Inferior parietal cortex (tissue), 1 donor: ENCODE measurements around the gene BPIFB4.
"Not testable (repeated sequence)": the region's sequence is repeated elsewhere in the genome, so short reads cannot be mapped to it uniquely, and the experiment has no call there.

Experiments
- DNase-seq: peaks from one replicate; pipeline ENCODE4 v3.0.0-alpha.2; 2016; ENCODE audit errors: extremely low spot score

The BPIFB4 gene

DNA sequence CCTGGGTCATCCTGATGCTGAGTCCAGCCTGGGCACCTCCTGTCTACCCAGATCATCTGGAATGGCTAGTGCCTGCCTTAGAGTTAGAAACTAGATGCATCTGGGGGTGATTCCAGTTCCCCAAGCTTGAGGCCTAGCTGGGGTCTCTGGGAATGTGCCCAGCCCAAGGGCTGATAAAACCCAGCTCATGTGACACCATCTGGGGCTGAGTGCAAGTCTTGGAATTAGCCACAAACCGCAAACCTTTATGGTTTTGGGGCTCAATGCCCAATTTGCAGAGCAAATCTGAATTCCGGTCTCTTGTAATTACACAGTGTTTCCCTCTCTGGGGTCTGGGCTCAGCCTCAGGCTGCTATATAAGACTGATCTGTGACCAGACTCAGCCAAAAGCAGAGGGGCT, at the start of gene BPIFB4:
TSS of gene BPIFB4 (plus strand) at position 385 of the 400 bp plus-strand sequence. CDS start 1,884 bp downstream, outside the sequence.
- DNase-seq: no peak

DNA sequence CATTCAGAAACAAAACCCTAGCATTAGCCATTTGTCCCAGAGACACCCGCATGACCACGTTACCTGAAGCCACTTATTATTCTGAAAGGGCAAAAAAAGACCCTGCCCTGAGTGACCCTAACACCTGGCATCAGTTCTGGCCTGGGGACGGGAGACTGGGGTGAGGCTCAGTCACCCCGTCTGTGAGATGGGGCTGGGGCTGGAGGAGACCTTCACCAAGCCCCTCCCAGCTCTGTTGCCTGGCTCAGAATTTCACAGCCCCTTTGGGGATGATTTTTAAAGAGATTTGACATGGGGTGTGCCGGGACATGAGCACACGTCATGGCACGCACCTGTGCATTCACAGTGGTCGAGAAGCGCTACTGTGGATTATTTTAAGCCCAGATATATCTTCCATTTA, 49.4 kb upstream of the BPIFB4 start:
- no peak for DNase-seq

GRCh38 chr20:33030569-33030968, 48.9 kb upstream of the BPIFB4 start:
- DNase-seq: no peak

GRCh38 chr20:33031531-33031930, 47.9 kb upstream of the BPIFB4 start, which contains the start of gene BPIFB6:
Gene BPIFB6, plus strand, starts transcription at chr20:33031648. Its CDS starts 0 bp downstream, at chr20:33031648.
- DNase-seq: no peak

DNA sequence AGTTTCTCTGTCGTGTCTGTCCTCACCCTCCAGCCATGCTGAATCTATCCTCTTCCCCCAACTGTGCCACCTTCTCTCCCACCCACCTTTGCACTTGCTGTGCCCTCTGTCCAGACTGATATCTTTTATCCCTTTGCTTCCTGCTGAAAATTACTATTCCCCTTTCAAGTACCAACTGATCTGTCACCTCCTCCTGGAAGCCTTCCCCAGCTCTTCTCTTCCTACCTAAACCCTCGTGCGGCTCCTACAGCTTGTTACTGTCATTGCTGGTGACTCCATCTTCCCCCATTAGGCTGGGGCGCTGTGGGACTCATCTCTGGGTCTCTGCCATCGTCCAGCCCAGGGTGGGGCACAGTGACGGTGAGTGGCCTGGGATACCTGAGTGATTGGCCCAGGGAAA, 46.9 kb upstream of the BPIFB4 start:
- DNase-seq: no peak

GRCh38 chr20:33033381-33033780, 46.1 kb upstream of the BPIFB4 start:
- DNase-seq: no peak

- DNase-seq: no peak
These were observed 45.3 kb upstream of the BPIFB4 start for GRCh38 chr20:33034115-33034514.

DNA sequence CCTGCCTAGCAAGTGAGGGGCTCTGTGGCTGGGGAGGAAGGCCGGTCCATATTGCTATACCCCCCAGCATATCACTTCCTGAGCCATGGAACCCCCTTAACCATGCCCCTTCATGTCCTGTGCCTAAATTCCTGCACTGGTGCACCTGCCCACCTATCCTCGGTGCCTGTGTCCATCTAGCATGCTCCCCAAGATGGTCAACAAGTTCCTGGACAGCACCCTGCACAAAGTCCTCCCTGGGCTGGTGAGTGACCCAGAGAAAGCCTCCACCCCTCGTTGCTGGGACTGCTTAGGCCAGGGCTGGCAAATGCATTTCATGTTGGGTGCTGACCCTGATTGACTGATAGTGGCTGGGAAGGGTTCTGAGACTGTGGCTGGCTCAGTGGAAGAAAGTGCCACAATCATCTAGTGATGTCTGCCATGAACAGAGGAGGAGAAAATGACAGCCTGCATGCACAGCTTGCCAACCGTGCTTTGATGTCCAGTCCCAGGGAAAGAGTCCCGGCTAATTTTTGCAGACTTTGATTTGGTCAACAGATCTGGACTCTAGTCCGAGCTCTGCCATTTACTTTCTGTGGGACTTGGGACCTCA, 44.4 kb upstream of the BPIFB4 start:
- no peak for DNase-seq

GRCh38 chr20:33037456-33037855, 42.0 kb upstream of the BPIFB4 start:
- no peak for DNase-seq

DNA sequence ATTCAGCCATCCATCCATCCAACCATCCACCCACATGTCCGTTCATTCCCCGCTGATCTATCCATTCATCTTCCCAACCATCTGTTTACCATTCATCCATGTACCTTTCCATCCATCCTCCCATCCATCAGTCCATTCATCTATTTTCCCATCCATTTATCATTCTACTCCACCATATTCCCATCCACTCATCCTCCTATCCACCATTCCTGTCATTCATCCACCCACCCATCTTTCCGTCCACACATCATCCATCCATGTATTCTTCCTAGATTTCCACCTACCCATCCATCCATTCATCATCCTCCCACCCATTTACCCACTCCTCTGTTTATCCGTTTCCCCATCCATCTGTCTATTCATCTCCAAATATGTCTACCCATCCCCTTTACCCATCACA, 41.2 kb upstream of the BPIFB4 start:
- no peak for DNase-seq

GRCh38 chr20:33042430-33042829, 37.0 kb upstream of the BPIFB4 start:
- no peak for DNase-seq

DNA sequence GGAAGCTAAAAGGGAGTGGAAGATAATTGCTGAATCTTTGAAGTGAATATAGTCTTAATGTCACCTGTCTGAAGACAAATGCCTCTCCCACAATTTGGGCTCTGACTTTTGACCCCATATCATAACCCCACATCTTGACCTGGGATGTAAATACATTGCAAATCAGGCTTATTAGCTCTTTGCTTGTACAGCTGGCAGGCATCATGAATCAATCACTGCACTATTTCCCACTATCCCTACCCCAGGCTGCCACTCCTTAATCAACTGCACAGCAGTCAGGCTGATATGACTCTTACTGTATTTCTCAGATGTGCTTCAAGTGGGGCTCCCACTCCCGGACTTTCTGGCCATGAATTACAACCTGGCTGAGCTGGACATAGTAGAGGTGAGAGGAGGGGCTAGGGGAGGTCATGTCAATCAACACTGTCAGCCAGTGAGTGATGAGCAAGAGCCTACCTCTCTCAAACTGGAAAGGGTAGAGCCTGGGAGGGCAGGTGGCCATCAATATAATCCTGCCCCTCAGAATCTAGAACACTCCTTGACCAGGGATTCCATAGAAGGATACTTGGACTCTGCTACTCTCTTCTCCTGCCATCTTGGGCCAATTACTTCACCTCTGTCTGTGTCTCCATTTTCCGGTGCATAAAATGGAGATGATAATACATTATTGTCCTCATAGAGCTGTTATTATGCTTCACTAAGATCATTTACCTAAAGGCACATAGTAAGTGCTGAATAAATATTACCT, 36.3 kb upstream of the BPIFB4 start:
- no peak for DNase-seq

DNA sequence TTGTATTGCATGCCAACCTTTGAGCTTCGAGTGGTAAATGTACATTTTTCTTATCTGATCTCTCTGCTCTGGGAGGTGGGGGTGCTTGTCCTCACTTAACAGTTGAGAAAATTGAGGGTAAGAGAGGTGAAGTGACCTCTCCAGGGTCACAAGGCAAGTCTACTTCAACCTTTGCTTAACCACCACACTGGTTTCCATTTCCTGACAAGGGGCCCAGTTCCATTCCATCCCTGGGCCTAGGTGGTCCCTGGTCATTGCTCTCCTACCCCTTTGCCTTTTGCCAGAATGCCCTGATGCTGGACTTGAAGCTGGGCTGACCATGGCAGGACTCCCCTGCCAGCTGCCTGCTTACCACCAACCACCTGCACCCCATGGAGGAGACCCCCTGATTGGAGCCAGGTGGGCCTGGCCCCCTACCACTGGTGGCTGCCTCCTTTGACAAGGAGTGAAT, 35.7 kb upstream of the BPIFB4 start:
- no peak for DNase-seq

DNA sequence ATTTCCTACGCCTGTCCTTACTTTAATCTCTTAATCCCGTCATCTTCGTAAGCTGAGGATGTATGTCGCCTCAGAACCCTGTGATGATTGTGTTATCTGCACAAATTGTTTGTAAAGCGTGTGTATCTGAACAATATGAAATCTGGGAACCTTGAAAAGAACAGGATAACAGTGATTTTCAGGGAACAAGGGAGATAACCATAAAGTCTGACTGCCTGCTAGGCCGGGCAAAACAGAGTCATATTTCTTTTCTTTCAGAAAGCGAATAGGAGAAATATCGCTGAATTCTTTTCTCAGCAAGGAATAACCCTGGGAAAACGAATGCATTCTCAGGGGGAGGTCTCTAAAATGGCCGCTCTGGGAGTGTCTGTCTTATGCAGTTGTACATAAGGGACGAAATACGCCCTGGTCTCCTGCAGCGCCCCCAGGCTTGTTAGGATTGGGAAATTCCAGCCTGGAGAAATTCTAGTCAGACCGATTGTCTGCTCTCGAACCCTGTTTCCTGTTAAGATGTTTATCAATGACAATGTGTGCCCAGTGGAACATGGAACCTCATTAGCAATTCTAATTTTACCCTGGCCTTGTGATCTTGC, 34.2 kb upstream of the BPIFB4 start:
- not testable (repeated sequence) for DNase-seq

DNA sequence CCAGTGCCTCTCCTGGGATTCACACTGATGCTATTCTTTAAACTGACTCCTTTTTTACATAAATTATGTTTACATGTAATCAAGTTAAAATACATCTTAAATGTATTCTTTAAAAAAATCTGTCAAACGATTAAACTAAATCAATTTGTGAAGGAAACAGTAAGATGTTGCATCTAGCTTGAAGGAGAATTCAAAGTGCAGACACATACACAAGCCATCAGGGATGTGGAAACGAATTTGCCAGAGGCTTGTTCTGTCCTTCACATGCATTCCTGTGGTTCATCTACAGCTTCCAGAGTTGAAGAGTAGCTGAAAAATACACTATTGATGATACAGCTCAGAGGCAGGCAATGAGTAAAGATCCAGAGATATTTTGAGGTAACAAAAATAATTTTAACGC, 33.0 kb upstream of the BPIFB4 start:
- DNase-seq: no peak

- DNase-seq: no peak
These were observed 28.1 kb upstream of the BPIFB4 start for GRCh38 chr20:33051333-33051732.

GRCh38 chr20:33053291-33054106, 25.9 kb upstream of the BPIFB4 start, which contains the start of gene BPIFB3:
Gene BPIFB3, plus strand, starts transcription at chr20:33053903. Its CDS starts 1,533 bp downstream, at chr20:33055436.
- no peak for DNase-seq

DNA sequence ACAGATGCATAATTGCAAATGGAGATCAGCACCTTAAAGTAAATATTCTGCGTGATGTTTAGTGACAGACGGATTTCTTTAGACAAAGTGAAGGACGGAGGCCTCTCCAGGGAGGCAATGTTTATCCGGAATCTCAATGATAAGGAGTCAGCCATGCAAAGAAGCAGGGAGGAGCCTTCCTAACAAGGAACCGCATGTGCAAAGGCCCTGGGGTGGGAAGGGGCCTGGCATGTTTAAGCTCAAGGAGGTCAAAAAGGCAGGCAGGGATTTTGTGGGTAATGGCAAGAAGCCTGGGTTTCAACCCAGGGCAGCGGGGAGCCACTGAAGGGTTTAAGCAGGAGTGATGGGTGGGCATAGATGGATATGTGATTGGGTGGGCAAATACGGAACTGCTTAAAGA, 25.1 kb upstream of the BPIFB4 start:
- no peak for DNase-seq

GRCh38 chr20:33054791-33055190, 24.7 kb upstream of the BPIFB4 start:
- DNase-seq: no peak

DNA sequence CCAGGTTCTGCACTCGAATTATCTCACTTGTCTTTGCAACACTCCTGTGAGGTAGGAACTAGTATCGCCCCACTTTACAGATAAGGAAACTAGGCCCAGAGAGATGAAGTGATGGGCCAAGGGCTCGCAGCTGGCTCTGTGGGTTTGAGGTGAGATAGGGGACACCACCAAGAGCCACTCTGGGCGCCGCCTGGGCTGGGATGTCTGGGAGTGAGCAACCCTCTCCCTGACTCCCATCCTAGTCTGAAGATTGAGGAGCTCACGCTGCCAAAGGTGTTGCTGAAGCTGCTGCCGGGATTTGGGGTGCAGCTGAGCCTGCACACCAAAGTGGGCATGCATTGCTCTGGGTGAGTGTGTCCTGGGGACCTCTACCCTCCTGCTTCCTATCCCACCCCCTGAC, 20.3 kb upstream of the BPIFB4 start:
- no peak for DNase-seq

GRCh38 chr20:33059741-33060390, 19.6 kb upstream of the BPIFB4 start:
- DNase-seq: no peak

GRCh38 chr20:33061658-33062028, 17.8 kb upstream of the BPIFB4 start:
- DNase-seq: no peak
